Muscle layer of duodenum (tissue), 2 donors: ENCODE data around the gene ABTB1.

Experiments
- H3K27ac ChIP-seq: one replicate; pipeline ENCODE4 v1.7.0; 2013; ENCODE audit warnings: mild to moderate bottlenecking, low read length
- H3K27me3 ChIP-seq: one replicate; pipeline ENCODE4 v1.7.0; 2013; ENCODE audit warnings: low read depth, mild to moderate bottlenecking, control low read depth, low read length
- H3K36me3 ChIP-seq, 2 donors: one replicate each; pipeline ENCODE4 v1.7.0; 2013; ENCODE audit warnings: low read length in 2 of 2, control low read depth in 1 of 2, mild to moderate bottlenecking in 1 of 2; ENCODE audit not compliant: insufficient read depth in 2 of 2, control insufficient read depth in 1 of 2
- H3K4me1 ChIP-seq, 2 donors: one replicate each; pipeline ENCODE4 v1.7.0; 2013; ENCODE audit warnings: low read length in 2 of 2, mild to moderate bottlenecking in 2 of 2, control low read depth in 1 of 2, moderate library complexity in 1 of 2; ENCODE audit not compliant: insufficient read depth in 2 of 2, control insufficient read depth in 1 of 2
- H3K4me3 ChIP-seq, 2 donors: one replicate each; pipeline ENCODE4 v1.7.0; 2013; ENCODE audit warnings: low read length in 2 of 2, low read depth in 1 of 2, mild to moderate bottlenecking in 1 of 2
- H3K9me3 ChIP-seq, 2 donors: one replicate each; pipeline ENCODE4 v1.7.0; 2013; ENCODE audit warnings: low read length in 2 of 2, control low read depth in 1 of 2, mild to moderate bottlenecking in 1 of 2; ENCODE audit not compliant: control insufficient read depth in 1 of 2
- donor health status: healthy.

ABTB1 gene

DNA sequence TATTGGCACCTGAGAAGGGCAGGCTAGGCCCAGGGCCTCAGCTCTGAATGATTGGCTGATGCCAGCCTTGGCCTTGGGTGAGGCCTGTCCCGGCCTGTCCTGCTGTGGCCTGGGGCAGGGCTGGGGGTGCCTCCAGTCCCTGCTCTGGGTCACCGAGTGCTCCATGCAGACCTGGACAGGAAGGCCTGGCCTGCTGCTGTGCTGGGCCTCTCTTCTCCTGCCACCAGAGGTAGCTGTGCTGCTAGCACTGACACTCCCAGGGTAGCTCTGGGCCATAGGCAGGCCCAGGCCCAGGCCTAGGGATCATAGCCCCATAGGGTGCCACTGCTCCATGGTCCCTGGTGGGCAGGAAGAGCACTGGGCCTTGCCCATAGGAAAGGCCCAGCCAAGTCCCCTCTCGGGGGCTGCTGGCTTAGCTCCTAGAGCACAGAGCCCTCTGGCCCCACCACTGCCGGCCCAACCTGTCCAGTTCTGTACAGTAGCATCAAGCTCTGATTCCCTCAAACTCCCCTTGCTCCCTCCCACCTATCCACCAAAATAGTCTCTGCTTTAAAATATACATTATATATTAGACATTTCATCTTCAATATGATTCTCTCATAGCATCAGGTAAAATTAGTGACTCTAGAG lies 18.2 kb downstream of the ABTB1 start:
- peaks cover 0 to 31% of the 10 kb centered on the region in 2 donors for H3K4me1 ChIP-seq
- no peak overlapping the region for H3K27ac ChIP-seq

DNA sequence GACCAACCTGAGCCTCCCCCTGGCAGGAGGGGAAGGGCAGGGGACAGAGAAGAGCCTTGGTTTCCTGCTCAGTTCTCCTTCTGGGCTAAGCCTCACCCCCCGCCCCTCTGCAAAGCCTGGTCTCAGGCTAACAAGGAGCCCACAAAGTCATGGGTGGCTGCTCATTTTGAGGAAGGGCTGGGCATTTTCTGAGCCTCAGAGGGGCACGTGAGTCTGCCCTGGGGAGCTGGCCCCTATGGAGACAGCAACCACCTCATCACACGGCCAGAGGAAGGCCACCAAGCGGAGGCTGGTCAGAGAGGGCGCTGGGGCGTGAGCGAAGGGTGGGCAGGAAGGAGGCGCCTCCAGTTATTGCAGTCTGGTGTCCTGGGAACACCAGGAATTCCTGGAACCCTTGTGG lies 18.7 kb downstream of the ABTB1 start:
- H3K4me3 ChIP-seq: no peak overlapping the region
- no peaks in the 10 kb centered on the region for H3K9me3 ChIP-seq
- no peak overlapping the region for H3K27ac ChIP-seq
- H3K4me1 ChIP-seq: peaks cover 0 to 33% of the 10 kb centered on the region in 2 donors
- no peaks in the 10 kb centered on the region for H3K27me3 ChIP-seq
- peaks cover 3 to 13% of the 10 kb centered on the region in 2 donors for H3K36me3 ChIP-seq

More for the DNA sequence above, 18.2 kb downstream of the ABTB1 start:
- H3K4me3 ChIP-seq: no peak overlapping the region
- H3K27me3 ChIP-seq: no peaks in the 10 kb centered on the region
- H3K9me3 ChIP-seq: no peaks in the 10 kb centered on the region
- peaks cover 3 to 13% of the 10 kb centered on the region in 2 donors for H3K36me3 ChIP-seq

DNA sequence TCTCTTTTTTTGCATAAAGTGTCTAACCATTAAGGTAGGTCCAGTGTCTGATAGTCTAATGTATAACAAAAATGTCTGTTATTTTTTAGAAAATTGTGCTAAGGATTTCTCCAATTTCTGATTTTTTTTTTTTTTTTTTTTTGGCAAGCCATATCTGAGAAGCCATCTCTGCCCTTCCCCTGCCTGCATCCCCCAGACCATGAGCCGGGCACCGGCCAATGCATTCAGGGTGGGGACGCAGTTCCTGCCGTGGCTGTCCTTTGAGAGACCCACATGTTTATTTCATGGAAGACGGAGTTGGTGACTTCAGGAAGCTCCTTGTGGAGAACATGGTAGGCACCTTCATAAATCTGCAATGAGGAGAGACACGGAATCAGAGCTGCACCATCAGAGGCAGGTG lies 19.2 kb downstream of the ABTB1 start:
- Histone ChIP-seq H3K9me3 (no peaks in the 10 kb centered on the region), H3K4me3 (no peak overlapping the region), H3K4me1 (peaks cover 4 to 38% of the 10 kb centered on the region in 2 donors), H3K36me3 (peaks cover 3 to 13% of the 10 kb centered on the region in 2 donors), H3K27me3 (no peaks in the 10 kb centered on the region), H3K27ac (no peak overlapping the region)

GRCh38 chr3:127692501-127693335 lies 20.0 kb downstream of the ABTB1 start:
- Histone ChIP-seq H3K36me3 (peaks cover 3 to 13% of the 10 kb centered on the region in 2 donors), H3K9me3 (no peaks in the 10 kb centered on the region), H3K27me3 (no peaks in the 10 kb centered on the region), H3K4me1 (peaks cover 12 to 45% of the 10 kb centered on the region in 2 donors), H3K27ac (no peak overlapping the region), H3K4me3 (no peak overlapping the region)

- Histone ChIP-seq H3K27ac (no peak overlapping the region), H3K27me3 (no peaks in the 10 kb centered on the region), H3K36me3 (peaks cover 3 to 13% of the 10 kb centered on the region in 2 donors), H3K4me1 (peaks cover 18 to 46% of the 10 kb centered on the region in 2 donors), H3K4me3 (no peak overlapping the region), H3K9me3 (no peaks in the 10 kb centered on the region)
Measured at GRCh38 chr3:127693336-127693843, 20.6 kb downstream of the ABTB1 start.

DNA sequence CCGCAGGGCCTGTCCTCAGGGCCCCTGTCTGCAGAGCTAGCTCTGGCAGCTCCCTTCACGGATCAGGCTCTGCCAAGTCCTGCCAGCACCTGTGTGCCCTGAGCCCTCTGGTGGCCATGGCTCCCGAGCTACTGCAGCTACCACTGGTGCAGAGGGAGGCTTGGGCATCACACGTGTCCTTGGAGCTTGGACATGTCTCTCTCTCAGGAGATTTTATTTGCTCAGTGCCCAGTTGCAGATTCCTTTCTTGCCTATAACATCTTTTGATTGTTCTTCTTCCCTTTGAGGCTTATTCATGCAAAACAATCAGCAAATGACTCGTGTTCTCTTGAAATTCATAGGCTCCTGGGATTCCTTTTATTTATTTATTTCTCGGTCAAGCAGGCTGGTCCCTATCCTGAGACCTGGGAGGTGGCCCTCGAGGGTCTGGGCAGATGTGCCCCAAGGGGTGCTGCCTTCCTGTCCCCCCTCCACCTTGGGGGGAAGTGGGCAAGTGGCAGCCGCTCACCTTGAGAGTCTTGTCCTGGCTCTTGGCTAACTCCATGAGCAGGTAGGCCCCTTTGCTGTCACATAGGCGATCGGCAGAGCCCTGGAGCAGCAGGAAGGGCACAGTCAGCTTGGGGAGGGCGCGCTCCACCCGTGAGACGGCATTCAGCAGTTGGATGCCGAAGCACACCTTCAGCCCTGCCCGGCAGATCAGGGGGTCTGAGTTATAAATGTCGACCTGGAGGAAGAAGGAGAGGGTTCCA lies 21.9 kb downstream of the ABTB1 start:
- Histone ChIP-seq H3K36me3 (peaks cover 3 to 13% of the 10 kb centered on the region in 2 donors), H3K27ac (no peak overlapping the region), H3K27me3 (no peaks in the 10 kb centered on the region), H3K4me3 (no peak overlapping the region), H3K4me1 (peaks cover 29 to 42% of the 10 kb centered on the region in 2 donors), H3K9me3 (no peaks in the 10 kb centered on the region)

- Histone ChIP-seq H3K4me3 (peak overlapping the region; percentile 3 to 52), H3K9me3 (no peaks in the 10 kb centered on the region), H3K36me3 (peaks cover 3 to 11% of the 10 kb centered on the region in 2 donors), H3K4me1 (peaks cover 29% of the 10 kb centered on the region in 2 donors), H3K27ac (peak overlapping the region; percentile 89), H3K27me3 (no peaks in the 10 kb centered on the region)
Measured at GRCh38 chr3:127697551-127698240, 24.9 kb downstream of the ABTB1 start.

DNA sequence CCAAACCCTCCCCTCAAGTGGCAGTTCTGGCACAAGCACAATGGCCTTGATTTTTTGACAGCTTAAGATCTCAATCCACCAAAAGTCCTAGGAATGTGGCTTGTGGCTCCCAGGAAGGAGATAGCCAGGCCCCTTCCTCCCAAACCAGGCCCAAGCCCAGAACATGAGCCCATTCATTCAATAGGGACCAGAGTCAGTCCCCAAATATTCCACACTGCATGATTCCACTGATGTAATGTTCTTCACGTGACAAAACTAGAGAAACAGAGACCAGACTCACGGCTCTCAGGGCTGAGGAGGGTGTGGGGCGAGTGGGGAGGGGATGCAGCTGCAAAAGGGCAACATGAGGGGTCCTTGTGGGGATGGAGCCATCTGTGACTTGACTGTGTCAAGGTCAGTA lies 25.5 kb downstream of the ABTB1 start:
- Histone ChIP-seq H3K27me3 (no peaks in the 10 kb centered on the region), H3K9me3 (no peaks in the 10 kb centered on the region), H3K4me1 (peaks cover 29% of the 10 kb centered on the region in 2 donors), H3K36me3 (peaks cover 0 to 7% of the 10 kb centered on the region in 2 donors), H3K4me3 (peak overlapping the region in 1 of 2 donors; percentile 52), H3K27ac (peak overlapping the region; percentile 89)

DNA sequence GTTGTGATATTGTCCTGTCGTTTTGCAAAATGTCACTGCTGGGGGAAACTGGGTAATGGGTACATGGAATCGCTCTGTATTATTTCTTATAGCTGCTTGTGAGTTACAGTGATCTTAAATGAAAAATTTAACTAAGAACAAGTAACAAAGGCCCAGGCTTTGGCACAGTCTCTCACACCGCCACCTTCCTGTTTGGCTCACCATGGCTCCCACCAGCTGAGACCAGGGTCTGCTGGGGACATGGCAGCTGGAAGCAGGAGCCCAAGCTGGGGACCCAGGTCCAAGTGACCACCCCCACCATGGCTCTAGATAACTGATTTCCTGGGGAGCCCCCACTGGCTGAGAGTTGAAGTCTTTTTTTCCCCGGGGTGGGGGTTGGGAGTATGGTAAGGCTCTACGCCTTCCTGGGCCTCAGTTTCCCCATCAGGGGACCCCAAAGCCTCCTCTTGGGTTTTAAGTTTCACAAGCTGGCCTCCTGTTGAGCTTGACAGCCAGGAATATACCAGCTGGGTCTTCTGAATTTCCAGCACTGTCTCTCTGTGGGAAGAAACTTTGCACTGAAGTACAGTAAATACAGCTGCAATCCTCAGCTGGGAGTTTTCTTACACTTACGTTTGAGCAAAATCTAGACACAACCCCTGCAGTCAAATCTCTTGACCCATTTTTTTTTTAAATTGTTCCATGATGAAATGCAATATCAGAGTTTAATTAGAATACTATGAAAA lies 26.1 kb downstream of the ABTB1 start:
- Histone ChIP-seq H3K27ac (peak overlapping the region; percentile 89), H3K27me3 (no peaks in the 10 kb centered on the region), H3K36me3 (peaks cover 0 to 7% of the 10 kb centered on the region in 2 donors), H3K4me3 (no peak overlapping the region), H3K9me3 (no peaks in the 10 kb centered on the region), H3K4me1 (peaks cover 29% of the 10 kb centered on the region in 2 donors)
